Loucy (cell line): Measurements from ENCODE around the gene CNIH1.

Experiments
- H2AFZ ChIP-seq: fragments of 200-600 bp; sonication (generic); 2 replicates; pipeline ENCODE4 v1.6.0; 2016; ENCODE audit warnings: antibody characterized with exemption, mild to moderate bottlenecking, low read length, moderate library complexity
- H3F3A ChIP-seq: fragments of 200-600 bp; 2 replicates; pipeline ENCODE4 v1.6.0; 2016; ENCODE audit warnings: antibody characterized with exemption, low read depth, mild to moderate bottlenecking
- H3K27me3 ChIP-seq: fragments of 200-600 bp; sonication (generic); 2 replicates; pipeline ENCODE4 v1.6.1; 2014; ENCODE audit warnings: low read length, mild to moderate bottlenecking; ENCODE audit not compliant: insufficient read depth, poor library complexity, severe bottlenecking
- H3K36me3 ChIP-seq: fragments of 200-600 bp; sonication (generic); 2 replicates; pipeline ENCODE4 v1.6.1; 2016; ENCODE audit warnings: low read length; ENCODE audit not compliant: insufficient read depth
- H3K4me1 ChIP-seq: fragments of 200-600 bp; sonication (generic); 2 replicates; pipeline ENCODE4 v1.5.1; 2014; ENCODE audit warnings: low read length, mild to moderate bottlenecking; ENCODE audit not compliant: insufficient read depth, poor library complexity, severe bottlenecking
- H3K4me2 ChIP-seq: fragments of 200-600 bp; sonication (generic); 2 replicates; pipeline ENCODE4 v1.6.0; 2014; ENCODE audit warnings: antibody characterized with exemption, low read length, low read depth, mild to moderate bottlenecking; ENCODE audit not compliant: poor library complexity, severe bottlenecking
- H3K4me3 ChIP-seq: fragments of 200-600 bp; sonication (generic); 2 replicates; pipeline ENCODE4 v1.5.1; 2014; ENCODE audit warnings: low read length, mild to moderate bottlenecking, mixed read lengths; ENCODE audit not compliant: poor library complexity, severe bottlenecking
- H3K79me2 ChIP-seq: fragments of 200-600 bp; sonication (generic); 2 replicates; pipeline ENCODE4 v1.6.1; 2014; ENCODE audit warnings: low read length; ENCODE audit not compliant: insufficient read depth
- H3K9ac ChIP-seq: fragments of 200-600 bp; sonication (generic); 2 replicates; pipeline ENCODE4 v1.6.0; 2014; ENCODE audit warnings: mild to moderate bottlenecking, low read depth, low read length, moderate library complexity; ENCODE audit not compliant: poor library complexity, severe bottlenecking
- H3K9me2 ChIP-seq: fragments of 200-600 bp; sonication (generic); replicated peaks from 2 replicates; pipeline ENCODE4 v1.6.1; 2016; ENCODE audit warnings: low read depth, low read length, mixed read lengths
- H3K9me3 ChIP-seq: fragments of 200-600 bp; sonication (generic); 2 replicates; pipeline ENCODE4 v1.6.1; 2014; ENCODE audit warnings: mild to moderate bottlenecking, antibody characterized with exemption, low read length, low read depth; ENCODE audit not compliant: insufficient read depth
- H4K20me1 ChIP-seq: fragments of 200-600 bp; sonication (generic); 2 replicates; pipeline ENCODE4 v1.6.0; 2014; ENCODE audit warnings: antibody characterized with exemption, low read length, mild to moderate bottlenecking; ENCODE audit not compliant: insufficient read depth, poor library complexity, severe bottlenecking
- CTCF ChIP-seq: fragments of 200-600 bp; sonication (generic); conservative IDR thresholded peaks from 2 replicates; pipeline ENCODE4 v1.5.1; 2014; ENCODE audit warnings: mild to moderate bottlenecking, antibody characterized with exemption, low read length
- EZH2phosphoT487 ChIP-seq: fragments of 200-600 bp; IDR thresholded peaks from 2 replicates; pipeline ENCODE4 v1.6.1; 2018; ENCODE audit warnings: antibody characterized with exemption, mild to moderate bottlenecking, moderate library complexity, borderline replicate concordance

Gene CNIH1

GRCh38 chr14:54396493-54397335 lies 44.5 kb downstream of the CNIH1 start, which contains the start of gene CDKN3:
CDKN3 (plus strand) TSS chr14:54397007; CDS start chr14:54397069, 62 bp downstream.
- H3K9ac ChIP-seq: peak within 1 kb of the TSS; percentile 92
- H3K27me3 ChIP-seq: no peaks in the 10 kb centered on the region
- H3K4me3 ChIP-seq: peak within 1 kb of the TSS; percentile 93
- no peaks in the 10 kb centered on the region for H3K9me2 ChIP-seq
- TF ChIP-seq CTCF: peak; percentile 36
- TF ChIP-seq EZH2phosphoT487: no peak
- no peaks in the 10 kb centered on the region for H3K36me3 ChIP-seq
- no peaks in the 10 kb centered on the region for H3F3A ChIP-seq
- no peaks in the 10 kb centered on the region for H3K9me3 ChIP-seq
- H3K79me2 ChIP-seq: peaks cover 48% of the 10 kb centered on the region
- H3K4me1 ChIP-seq: peaks cover 36% of the 10 kb centered on the region
- peak within 1 kb of the TSS; percentile 90 for H3K4me2 ChIP-seq
- peak within 1 kb of the TSS; percentile 92 for H2AFZ ChIP-seq
- H4K20me1 ChIP-seq: peaks cover 5% of the 10 kb centered on the region

GRCh38 chr14:54396183-54396492 lies 45.0 kb downstream of the CNIH1 start:
- Histone ChIP-seq H3K36me3 (no peaks in the 10 kb centered on the region), H2AFZ (peak overlapping the region; percentile 92), H3K9ac (peak overlapping the region; percentile 53), H3F3A (no peaks in the 10 kb centered on the region), H3K4me2 (peak overlapping the region; percentile 55), H3K9me3 (no peaks in the 10 kb centered on the region), H3K27me3 (no peaks in the 10 kb centered on the region), H4K20me1 (peaks cover 5% of the 10 kb centered on the region), H3K9me2 (no peaks in the 10 kb centered on the region), H3K4me3 (peak overlapping the region; percentile 93), H3K79me2 (peaks cover 43% of the 10 kb centered on the region), H3K4me1 (peaks cover 35% of the 10 kb centered on the region)
- TF ChIP-seq CTCF (no peak), EZH2phosphoT487 (no peak)

GRCh38 chr14:54395716-54396115 lies 45.5 kb downstream of the CNIH1 start:
- H2AFZ ChIP-seq: no peak overlapping the region

More at GRCh38 chr14:54395716-54396115, 45.5 kb downstream of the CNIH1 start:
- H3K27me3 ChIP-seq: no peaks in the 10 kb centered on the region
- no peak overlapping the region for H3K4me3 ChIP-seq
- H3K9me3 ChIP-seq: no peaks in the 10 kb centered on the region
- no peak for TF ChIP-seq CTCF
- no peak for TF ChIP-seq EZH2phosphoT487
- peaks cover 31% of the 10 kb centered on the region for H3K4me1 ChIP-seq
- peaks cover 39% of the 10 kb centered on the region for H3K79me2 ChIP-seq
- no peaks in the 10 kb centered on the region for H3K9me2 ChIP-seq
- H3K36me3 ChIP-seq: no peaks in the 10 kb centered on the region
- H3K9ac ChIP-seq: no peak overlapping the region
- H3K4me2 ChIP-seq: no peak overlapping the region
- H3F3A ChIP-seq: no peaks in the 10 kb centered on the region
- peaks cover 5% of the 10 kb centered on the region for H4K20me1 ChIP-seq
